GM18861 (cell line): ENCODE measurements around the gene THSD8.
"Not testable (repeated sequence)": the region's sequence is repeated elsewhere in the genome, so short reads cannot be mapped to it uniquely, and the experiment has no call there.

Experiments used
- ATAC-seq: cut with Tn5 transposase; IDR thresholded peaks from one replicate; pipeline ENCODE4 v1.9.1; 2021; ENCODE audit not compliant: unreplicated experiment

The THSD8 gene

GRCh38 chr19:12792051-12792852, 9.6 kb upstream of the THSD8 start:
- ATAC-seq = no peak

DNA sequence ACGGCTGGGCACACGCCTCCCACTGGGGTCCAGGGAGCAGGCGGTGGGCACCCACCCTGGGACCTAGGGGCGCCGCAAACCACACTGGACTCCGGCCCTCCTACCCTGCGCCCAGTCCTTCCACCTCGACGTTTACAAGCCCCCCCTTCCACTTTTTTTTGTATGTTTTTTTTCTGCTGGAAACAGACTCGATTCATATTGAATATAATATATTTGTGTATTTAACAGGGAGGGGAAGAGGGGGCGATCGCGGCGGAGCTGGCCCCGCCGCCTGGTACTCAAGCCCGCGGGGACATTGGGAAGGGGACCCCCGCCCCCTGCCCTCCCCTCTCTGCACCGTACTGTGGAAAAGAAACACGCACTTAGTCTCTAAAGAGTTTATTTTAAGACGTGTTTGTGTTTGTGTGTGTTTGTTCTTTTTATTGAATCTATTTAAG, 9.0 kb upstream of the THSD8 start:
- no peak for ATAC-seq

GRCh38 chr19:12793290-12794195, 8.3 kb upstream of the THSD8 start:
- peak; percentile 18 for ATAC-seq

GRCh38 chr19:12794196-12794941, 7.5 kb upstream of the THSD8 start:
- ATAC-seq = no peak

- no peak for ATAC-seq
Observed at GRCh38 chr19:12794971-12795381, 6.9 kb upstream of the THSD8 start.

GRCh38 chr19:12796146-12797071, 5.5 kb upstream of the THSD8 start:
- ATAC-seq = no peak

DNA sequence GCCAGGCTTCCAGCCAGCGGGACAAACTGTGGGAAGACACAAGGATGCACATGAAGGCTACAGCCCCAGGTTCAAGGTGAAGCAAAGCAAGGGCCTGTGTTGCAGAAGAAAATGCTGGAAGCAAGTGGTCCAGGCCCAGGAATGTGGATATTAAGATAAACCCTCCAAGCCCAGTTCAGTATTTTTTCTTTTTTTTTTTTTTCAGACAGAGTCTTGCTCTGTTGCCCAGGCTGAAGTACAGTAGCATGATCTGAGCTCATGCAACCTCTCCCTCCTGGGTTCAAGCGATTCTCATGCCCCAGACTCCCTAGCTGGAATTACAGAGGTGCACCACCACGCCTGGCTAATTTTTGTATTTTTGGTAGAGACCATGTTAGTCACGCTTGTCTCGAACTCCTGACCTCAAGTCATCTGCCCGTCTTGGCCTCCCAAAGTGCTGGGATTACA, 4.7 kb upstream of the THSD8 start:
- no peak for ATAC-seq

DNA sequence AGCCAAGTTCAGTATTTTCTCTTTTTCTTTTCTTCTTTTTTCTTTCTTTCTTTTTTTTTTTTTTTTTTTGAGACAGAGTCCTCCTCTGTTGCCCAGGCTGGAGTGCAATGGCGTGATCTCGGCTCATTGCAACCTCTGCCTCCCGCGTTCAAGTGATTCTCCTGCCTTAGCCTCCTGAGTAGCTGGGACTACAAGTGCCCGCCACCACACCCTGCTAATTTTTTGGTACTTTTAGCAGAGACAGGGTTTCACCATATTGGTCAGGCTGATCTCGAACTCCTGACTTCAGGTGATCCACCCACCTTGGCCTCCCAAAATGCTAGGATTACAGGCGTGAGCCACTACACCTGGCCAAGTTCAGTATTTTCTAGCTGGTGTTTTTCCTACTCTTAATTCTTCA, 4.3 kb upstream of the THSD8 start:
- ATAC-seq = not testable (repeated sequence)

- no peak for ATAC-seq
Observed at GRCh38 chr19:12799742-12800465, 2.0 kb upstream of the THSD8 start.

DNA sequence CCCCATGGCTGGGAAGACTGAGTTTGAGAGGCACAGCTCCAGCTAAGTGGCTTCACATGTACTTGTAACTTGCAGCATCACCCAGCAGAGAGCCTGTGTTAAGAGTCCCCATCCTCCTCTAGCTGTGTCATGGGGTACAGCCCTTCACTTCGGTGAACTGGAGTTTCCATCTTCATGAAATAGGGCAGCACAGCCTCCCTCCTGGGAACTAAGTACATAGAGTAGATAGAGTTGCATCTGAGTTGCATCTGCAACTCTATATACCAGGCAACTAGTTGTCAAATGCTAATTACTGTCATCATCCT, 1.5 kb upstream of the THSD8 start:
- ATAC-seq = no peak

DNA sequence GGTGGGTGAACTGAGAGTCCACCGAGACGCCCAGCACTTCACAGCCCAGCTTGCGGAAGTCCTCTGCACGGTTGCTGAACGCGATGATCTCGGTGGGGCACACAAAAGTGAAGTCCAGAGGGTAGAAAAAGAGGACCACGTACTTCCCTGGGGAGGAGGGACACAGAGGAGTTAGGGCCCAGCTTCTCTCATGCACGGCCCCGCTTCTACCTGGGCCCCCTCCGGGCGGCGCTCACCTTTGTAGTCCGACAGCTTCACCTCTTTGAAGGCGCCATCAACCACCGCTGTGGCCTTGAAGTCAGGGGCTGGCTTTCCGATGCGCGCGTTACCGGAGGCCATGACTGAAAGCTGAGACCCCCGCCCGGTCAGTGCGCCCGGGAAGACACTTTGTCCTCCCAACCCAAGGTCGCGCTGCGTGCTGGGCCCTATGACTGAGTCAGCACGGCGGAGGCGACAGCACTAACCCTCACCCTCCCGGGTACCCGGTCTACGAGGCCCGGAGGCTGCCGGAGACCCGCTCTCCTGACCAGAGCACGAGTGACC, 875 bp upstream of the THSD8 start:
- no peak for ATAC-seq

GRCh38 chr19:12802267-12803106, 618 bp downstream of the THSD8 start:
- ATAC-seq = no peak

DNA sequence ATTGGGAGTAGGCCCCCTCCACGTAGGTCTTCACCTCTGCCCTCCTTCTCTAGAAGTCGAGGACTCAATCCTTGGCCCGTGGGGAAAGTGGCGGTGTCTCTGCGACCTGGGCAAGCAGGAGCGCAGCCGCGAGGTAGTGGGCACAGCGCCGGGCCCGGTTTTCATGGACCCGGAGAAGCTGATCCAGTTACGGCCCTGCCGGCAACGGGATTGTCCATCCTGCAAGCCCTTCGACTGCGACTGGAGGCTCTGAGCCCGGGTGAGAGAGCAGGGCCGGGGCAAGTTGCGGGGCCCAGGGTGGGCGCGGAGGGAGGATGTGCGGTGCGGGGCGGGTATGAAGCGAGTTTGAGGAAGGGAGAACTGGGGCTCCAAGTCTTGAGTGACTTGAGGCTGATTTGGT, 2.2 kb downstream of the THSD8 start:
- no peak for ATAC-seq

GRCh38 chr19:12806242-12807081, 4.6 kb downstream of the THSD8 start, which contains the start of gene RNASEH2A:
Gene RNASEH2A, plus strand, starts transcription at chr19:12806584. Its CDS starts 90 bp downstream, at chr19:12806674.
- ATAC-seq = peak; percentile 60

GRCh38 chr19:12815088-12815487, 13.2 kb downstream of the THSD8 start:
- ATAC-seq = no peak

DNA sequence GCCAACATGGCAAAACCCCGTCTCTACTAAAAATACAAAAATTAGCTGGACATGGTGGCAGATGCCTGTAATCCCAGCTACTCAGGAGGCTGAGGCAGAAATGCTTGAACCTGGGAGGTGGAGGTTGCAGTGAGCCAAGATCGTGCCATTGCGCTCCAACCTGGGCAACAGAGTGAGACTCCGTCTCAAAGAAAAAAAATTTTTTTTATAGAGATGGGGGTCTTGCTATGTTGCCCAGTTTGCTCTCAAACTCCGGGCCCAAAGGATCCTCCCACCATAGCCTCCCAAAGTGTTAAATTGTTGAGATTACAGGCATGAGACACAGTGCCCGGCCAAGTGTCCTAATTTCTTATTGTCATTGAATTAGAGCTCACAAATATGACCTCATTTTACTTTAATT, 15.3 kb downstream of the THSD8 start:
- not testable (repeated sequence) for ATAC-seq

GRCh38 chr19:12817810-12818209, 15.9 kb downstream of the THSD8 start:
- not testable (repeated sequence) for ATAC-seq
